H1 (cell line): ENCODE results near the gene CDC42EP3. TPM values are rescaled to one million over a fixed set of nuclear protein-coding genes. Genes with fewer than 3 reads are reported as not detected.

ENCODE experiments used
- CTCF ChIA-PET: fragments of 300-600 bp; sonication (Branson Sonifier 250); formaldehyde crosslinking; loops from one replicate; lab custom pipeline; 2021; ENCODE audit not compliant: partially characterized antibody; lab: Charles Lee
- POLR2A ChIA-PET: fragments of 300-600 bp; sonication (Branson Sonifier 250); formaldehyde crosslinking; loops from one replicate; lab custom pipeline; 2021; ENCODE audit warnings: inconsistent platforms; ENCODE audit not compliant: partially characterized antibody; lab: Charles Lee
- DNase-seq, 2 experiments: peaks; one replicate each; pipeline versions ENCODE4 v3.0.0 to v3.0.0-alpha.2; 2010 to 2022; ENCODE audit warnings: low spot score in 2 of 2, low read depth in 1 of 2, mixed read lengths in 1 of 2
- FAIRE-seq: peaks from 2 replicates; lab custom pipeline; 2011; peaks lifted over from hg19 to GRCh38; lab: Jason Lieb, UNC
- H2AFZ ChIP-seq: 2 replicates; pipeline ENCODE4 v1.8.1; 2012; ENCODE audit warnings: low read length, inconsistent platforms
- H2AK5ac ChIP-seq: 2 replicates; pipeline ENCODE4 v1.6.1; 2013; ENCODE audit warnings: low read depth, low read length
- H2BK120ac ChIP-seq: replicated peaks from 2 replicates; pipeline ENCODE3; 2013; ENCODE audit warnings: low read depth, low read length, inconsistent platforms
- H2BK12ac ChIP-seq: 2 replicates; pipeline ENCODE4 v1.6.1; 2013; ENCODE audit warnings: low read depth, low read length
- H2BK15ac ChIP-seq: 2 replicates; pipeline ENCODE4 v1.6.1; 2013; ENCODE audit warnings: low read length
- H2BK20ac ChIP-seq: 2 replicates; pipeline ENCODE4 v1.6.1; 2013; ENCODE audit warnings: low read length
- H2BK5ac ChIP-seq: 2 replicates; pipeline ENCODE4 v1.6.1; 2013; ENCODE audit warnings: low read depth, low read length
- H3K14ac ChIP-seq: 2 replicates; pipeline ENCODE4 v1.6.1; 2013; ENCODE audit warnings: inconsistent platforms; ENCODE audit not compliant: insufficient read length
- H3K18ac ChIP-seq: 2 replicates; pipeline ENCODE4 v1.6.1; 2013; ENCODE audit warnings: low read length; ENCODE audit errors: extremely low read depth
- H3K23ac ChIP-seq: 2 replicates; pipeline ENCODE4 v1.6.1; 2013; ENCODE audit warnings: inconsistent platforms; ENCODE audit not compliant: insufficient read length
- H3K23me2 ChIP-seq: 2 replicates; pipeline ENCODE4 v1.6.1; 2013; ENCODE audit warnings: low read depth, low read length
- H3K27ac ChIP-seq: 2 replicates; pipeline ENCODE4 v1.6.1; 2011; ENCODE audit warnings: low read depth, low read length, inconsistent platforms
- H3K27me3 ChIP-seq, 4 experiments: replicated peaks in 1 of 4; 1 replicate in 1 of 4; 2 replicates in 3 of 4; pipeline versions ENCODE4 v1.6.1 to v1.8.1; 2011 to 2013; ENCODE audit warnings: low read length in 3 of 4, mild to moderate bottlenecking in 3 of 4, inconsistent platforms in 2 of 4, mixed read lengths in 2 of 4, moderate library complexity in 1 of 4; ENCODE audit not compliant: control insufficient read depth in 3 of 4, insufficient read depth in 3 of 4; ENCODE audit errors: extremely low read depth in 1 of 4
- H3K36me3 ChIP-seq, 4 experiments: 2 replicates each; pipeline versions ENCODE4 v1.6.1 to v1.8.1; 2011 to 2013; ENCODE audit warnings: mild to moderate bottlenecking in 4 of 4, low read length in 3 of 4, moderate library complexity in 2 of 4, control low read depth in 1 of 4, inconsistent platforms in 1 of 4; ENCODE audit not compliant: insufficient read depth in 4 of 4, control insufficient read depth in 2 of 4
- H3K4ac ChIP-seq: replicated peaks from 2 replicates; pipeline ENCODE3; 2013; ENCODE audit warnings: low read length, low read depth, mixed read lengths, inconsistent platforms; ENCODE audit not compliant: insufficient read length
- H3K4me1 ChIP-seq, 4 experiments: replicated peaks in 1 of 4; 1 replicate in 1 of 4; 2 replicates in 3 of 4; pipeline versions ENCODE4 v1.6.1 to v1.8.1; 2011 to 2013; ENCODE audit warnings: low read length in 3 of 4, inconsistent platforms in 2 of 4, mixed read lengths in 1 of 4; ENCODE audit not compliant: insufficient read depth in 4 of 4, control insufficient read depth in 3 of 4
- H3K4me2 ChIP-seq, 2 experiments: 2 replicates each; pipeline versions ENCODE4 v1.6.1 to v1.8.1; 2011 to 2013; ENCODE audit warnings: low read depth in 2 of 2, low read length in 2 of 2, control low read depth in 1 of 2, inconsistent platforms in 1 of 2, mild to moderate bottlenecking in 1 of 2; ENCODE audit not compliant: insufficient read depth in 1 of 2
- H3K4me3 ChIP-seq, 4 experiments: fragments of 200-600, 300-600 bp in 1 of 4; sonication (generic), shearing (Covaris generic), sonication (Bioruptor Twin) in 1 of 4; 2 replicates each; pipeline versions ENCODE4 v1.5.1 to v1.8.1; 2011 to 2016; ENCODE audit warnings: low read length in 4 of 4, low read depth in 3 of 4, control low read depth in 2 of 4, inconsistent platforms in 2 of 4, mild to moderate bottlenecking in 2 of 4, mixed read lengths in 1 of 4, moderate library complexity in 1 of 4; ENCODE audit not compliant: insufficient read depth in 2 of 4; ENCODE audit errors: extremely low read depth in 1 of 4
- H3K56ac ChIP-seq: replicated peaks from 2 replicates; pipeline ENCODE3; 2013; ENCODE audit warnings: low read depth, mild to moderate bottlenecking, mixed read lengths, low read length, inconsistent platforms; ENCODE audit not compliant: insufficient read length
- H3K79me1 ChIP-seq: 2 replicates; pipeline ENCODE4 v1.6.1; 2013; ENCODE audit warnings: low read depth, low read length, control low read depth
- H3K79me2 ChIP-seq, 2 experiments: 2 replicates each; pipeline versions ENCODE4 v1.6.1 to v1.8.1; 2012 to 2013; ENCODE audit warnings: low read length in 2 of 2, mild to moderate bottlenecking in 2 of 2, inconsistent platforms in 1 of 2; ENCODE audit not compliant: insufficient read depth in 2 of 2, control insufficient read depth in 1 of 2
- H3K9ac ChIP-seq, 4 experiments: replicated peaks in 1 of 4; 1 replicate in 1 of 4; 2 replicates in 3 of 4; pipeline versions ENCODE4 v1.6.1 to v1.8.1; 2011 to 2013; ENCODE audit warnings: low read depth in 3 of 4, low read length in 3 of 4, control low read depth in 2 of 4, mild to moderate bottlenecking in 2 of 4, moderate library complexity in 2 of 4, inconsistent platforms in 1 of 4; ENCODE audit errors: extremely low read depth in 1 of 4
- H3K9me3 ChIP-seq, 2 experiments: 2 replicates each; pipeline versions ENCODE4 v1.6.1 to v1.8.1; 2012 to 2013; ENCODE audit warnings: mild to moderate bottlenecking in 2 of 2, moderate library complexity in 2 of 2, control low read depth in 1 of 2, inconsistent platforms in 1 of 2, low read depth in 1 of 2, low read length in 1 of 2, mixed read lengths in 1 of 2; ENCODE audit not compliant: insufficient read depth in 2 of 2
- H4K20me1 ChIP-seq, 2 experiments: replicated peaks in 1 of 2; 2 replicates each; pipeline versions ENCODE3 to v1.8.1; 2011 to 2013; ENCODE audit warnings: inconsistent platforms in 2 of 2, low read length in 2 of 2, mild to moderate bottlenecking in 1 of 2; ENCODE audit not compliant: insufficient read depth in 2 of 2, control insufficient read depth in 1 of 2
- H4K5ac ChIP-seq: 2 replicates; pipeline ENCODE4 v1.6.1; 2013; ENCODE audit warnings: low read length, low read depth, mixed read lengths, inconsistent platforms; ENCODE audit not compliant: insufficient read length
- H4K8ac ChIP-seq: 2 replicates; pipeline ENCODE4 v1.8.0; 2013; ENCODE audit warnings: mild to moderate bottlenecking, moderate library complexity, low read length, inconsistent platforms; ENCODE audit not compliant: insufficient read depth; ENCODE audit errors: extremely low read depth
- H4K91ac ChIP-seq: replicated peaks from 2 replicates; pipeline ENCODE3; 2013; ENCODE audit warnings: low read length, mixed read lengths, inconsistent platforms; ENCODE audit not compliant: insufficient read length
- CHD1 ChIP-seq: IDR thresholded peaks from 2 replicates; pipeline ENCODE4 v1.6.1; 2012; ENCODE audit warnings: low read depth, low read length, improper control_type of control experiment
- CREB1 ChIP-seq: IDR thresholded peaks from 2 replicates; pipeline ENCODE4 v1.6.1; 2012; ENCODE audit warnings: inconsistent platforms
- EGR1 ChIP-seq: IDR thresholded peaks from 2 replicates; pipeline ENCODE4 v1.6.1; 2011; ENCODE audit warnings: low read depth, low read length, borderline replicate concordance
- EP300 ChIP-seq, 2 experiments: IDR thresholded peaks; 1 replicate in 1 of 2; 2 replicates in 1 of 2; pipeline ENCODE4 v1.6.1; 2011 to 2012; ENCODE audit warnings: low read depth in 2 of 2, low read length in 2 of 2, mild to moderate bottlenecking in 2 of 2, borderline replicate concordance in 1 of 2, inconsistent platforms in 1 of 2, moderate library complexity in 1 of 2
- GABPA ChIP-seq: IDR thresholded peaks from 2 replicates; pipeline ENCODE4 v1.6.1; 2011; ENCODE audit warnings: mild to moderate bottlenecking, low read length, moderate library complexity, borderline replicate concordance; ENCODE audit not compliant: insufficient read depth
- POU5F1 ChIP-seq: IDR thresholded peaks from 2 replicates; pipeline ENCODE4 v1.6.1; 2011; ENCODE audit warnings: low read depth, mild to moderate bottlenecking, low read length, moderate library complexity
- RAD21 ChIP-seq, 2 experiments: IDR thresholded peaks in 1 of 2; conservative IDR thresholded peaks in 1 of 2; 2 replicates each; pipeline ENCODE4 v1.6.1; 2011; ENCODE audit warnings: low read depth in 2 of 2, low read length in 2 of 2, improper control_type of control experiment in 1 of 2, inconsistent platforms in 1 of 2, mild to moderate bottlenecking in 1 of 2, moderate library complexity in 1 of 2
- RXRA ChIP-seq: IDR thresholded peaks from 2 replicates; pipeline ENCODE4 v1.6.1; 2011; ENCODE audit warnings: low read depth, mild to moderate bottlenecking, low read length, moderate library complexity; ENCODE audit not compliant: insufficient read depth
- SP1 ChIP-seq: IDR thresholded peaks from 2 replicates; pipeline ENCODE4 v1.6.1; 2011; ENCODE audit warnings: low read depth, low read length
- SP4 ChIP-seq: IDR thresholded peaks from 2 replicates; pipeline ENCODE4 v1.6.1; 2012; ENCODE audit warnings: low read length, inconsistent platforms
- WGBS, 2 experiments: shearing (Covaris generic) in 1 of 2; methylation state at CpG; one replicate each; pipeline versions ENCODE4 v1.1.6 to v1.1.7; 2013 to 2015; ENCODE audit warnings: low lambda C conversion rate in 2 of 2, mixed read lengths in 2 of 2, inconsistent platforms in 1 of 2, low coverage in 1 of 2, missing lambda C conversion rate in 1 of 2; ENCODE audit not compliant: insufficient replicate concordance in 2 of 2, insufficient coverage in 1 of 2, insufficient read length in 1 of 2; ENCODE audit errors: extremely low coverage in 1 of 2, missing lambda C conversion rate in 1 of 2; 5-methylcytosine and 5-hydroxymethylcytosine counted together
- polyA plus RNA-seq, 7 experiments: library from polyadenylated mRNA; depleted of rRNA in 3 of 7; stranded (reverse) in 5 of 7; unstranded in 2 of 7; fragments of >200 nt in 5 of 7; fragments of 200-250 nt in 2 of 7; gene quantifications; 1 replicate in 5 of 7; 2 replicates in 1 of 7; 4 replicates in 1 of 7; pipeline versions ENCODE4 v1.2.1 to v1.2.3, GENCODE V29; 2011 to 2013; ENCODE audit warnings: missing spikeins in 2 of 7, mixed read lengths in 2 of 7
- total RNA-seq: library from RNA; stranded (reverse); fragmentation: NEBNext Ultra II Directional; extraction: Animal tissue kit (Norgen Biotek cat#: 25700); gene quantifications from 2 replicates; pipeline ENCODE4 v1.2.1, GENCODE V29; 2021

The CDC42EP3 gene
- total and polyA plus RNA-seq, 2 of the 8 experiments (the other 6 are each of a cell fraction or from before 2014, with no cell fraction given): 18.4 to 24.7 TPM

GRCh38 chr2:37614061-37614738 lies 57.2 kb downstream of the CDC42EP3 start:
- H2BK12ac ChIP-seq: no peak overlapping the region
- H2BK120ac ChIP-seq: no peak overlapping the region
- no peaks in the 10 kb centered on the region for H3K79me1 ChIP-seq
- H3K36me3 ChIP-seq: no peaks in the 10 kb centered on the region
- H3K4me3 ChIP-seq: no peak overlapping the region
- no peak overlapping the region for H3K27ac ChIP-seq
- 89% methylated on average over 6 of the region's 7 CpGs; no CpG with 5 or more reads in 1 of the 2 experiments for WGBS, 2 experiments
- no peak overlapping the region for H3K18ac ChIP-seq
- H3K4me2 ChIP-seq: no peak overlapping the region
- no peak overlapping the region for H4K91ac ChIP-seq
- no peak overlapping the region for H2BK20ac ChIP-seq
- no peaks in the 10 kb centered on the region for H3K27me3 ChIP-seq
- no peak overlapping the region for H4K8ac ChIP-seq
- H3K9ac ChIP-seq: no peak overlapping the region
- ChIA-PET POLR2A (no interaction called here), CTCF (interaction anchor here (0.6 to 1.4 kb wide), 2 partner anchors 159 to 378 kb away, joined by 3 to 4 read pairs; no protein-coding TSS in a partner anchor)
- no peaks in the 10 kb centered on the region for H3K23me2 ChIP-seq
- no peak for DNase-seq
- no peak overlapping the region for H2AK5ac ChIP-seq
- H2AFZ ChIP-seq: 0 out of 2 replicates have a peak overlapping the region, but pooled peaks have one; percentile 10
- no peak overlapping the region for H3K4ac ChIP-seq
- H4K20me1 ChIP-seq: no peaks in the 10 kb centered on the region
- H3K9me3 ChIP-seq: no peaks in the 10 kb centered on the region
- H3K23ac ChIP-seq: no peak overlapping the region
- peaks cover 0 to under 1% (median 0%) of the 10 kb centered on the region in 4 experiments; a peak in 1 of 7 replicates for H3K4me1 ChIP-seq
- no peak for FAIRE-seq
- H3K14ac ChIP-seq: no peak overlapping the region
- no peak overlapping the region for H3K56ac ChIP-seq
- H2BK5ac ChIP-seq: no peak overlapping the region
- no peaks in the 10 kb centered on the region for H3K79me2 ChIP-seq
- H4K5ac ChIP-seq: no peak overlapping the region
- H2BK15ac ChIP-seq: no peak overlapping the region
- no peak for TF ChIP-seq SP1
- TF ChIP-seq GABPA: no peak
- no peak for TF ChIP-seq CHD1
- no peak for TF ChIP-seq POU5F1
- TF ChIP-seq RXRA: no peak
- no peak for TF ChIP-seq RAD21 (IDR thresholded peaks at IDR 0.05 in 1 of 2, conservative IDR thresholded peaks at IDR 0.05 in 1 of 2; ENCODE audit: low read depth in 2 of 2, low read length in 2 of 2)
- TF ChIP-seq CREB1: no peak
- no peak for TF ChIP-seq SP4
- TF ChIP-seq EGR1: no peak
- no peak for TF ChIP-seq EP300 (IDR thresholded peaks at IDR 0.05; ENCODE audit: borderline replicate concordance in 1 of 2, low read depth in 2 of 2, low read length in 2 of 2)
